ENCODE results near the gene SIDT2.
A peak's percentile ranks its signal among the peaks of the same experiment; 100 is the strongest.
"Not testable (repeated sequence)": the region's sequence is repeated elsewhere in the genome, so short reads cannot be mapped to it uniquely, and the experiment has no call there.

SIDT2 gene

DNA sequence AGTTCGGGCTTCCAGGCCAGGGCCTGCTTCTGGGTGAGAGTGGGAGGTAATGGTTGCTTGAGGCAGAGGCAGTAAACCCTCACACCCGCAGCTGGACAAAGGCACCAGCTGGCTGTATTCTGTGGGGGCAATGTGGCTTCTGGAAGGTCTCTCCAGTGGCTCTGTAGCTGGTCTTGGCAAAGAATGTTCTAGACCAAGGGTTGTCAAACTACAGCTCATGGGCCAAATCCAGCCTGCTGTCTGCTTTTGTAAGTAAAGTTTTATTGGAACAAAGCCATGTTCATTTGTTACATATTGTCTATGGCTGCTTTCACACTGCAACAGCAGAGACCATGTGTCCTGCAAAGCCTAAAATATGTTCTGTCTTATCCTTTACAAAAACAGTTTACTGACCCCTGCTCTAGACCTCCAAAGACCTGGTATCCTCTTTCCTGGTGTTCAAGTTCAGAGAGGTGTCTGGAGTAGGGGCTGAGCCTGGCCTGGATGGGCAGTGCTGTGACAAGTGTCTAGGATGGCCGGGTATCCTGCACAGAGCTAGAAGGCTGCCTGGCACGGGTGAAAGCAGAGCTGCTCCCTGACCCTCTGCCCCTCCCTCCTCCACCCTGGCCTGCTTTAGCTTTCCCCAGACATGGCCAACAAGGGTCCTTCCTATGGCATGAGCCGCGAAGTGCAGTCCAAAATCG is 24.0 kb downstream of the SIDT2 start:
- no peak for FAIRE-seq

DNA sequence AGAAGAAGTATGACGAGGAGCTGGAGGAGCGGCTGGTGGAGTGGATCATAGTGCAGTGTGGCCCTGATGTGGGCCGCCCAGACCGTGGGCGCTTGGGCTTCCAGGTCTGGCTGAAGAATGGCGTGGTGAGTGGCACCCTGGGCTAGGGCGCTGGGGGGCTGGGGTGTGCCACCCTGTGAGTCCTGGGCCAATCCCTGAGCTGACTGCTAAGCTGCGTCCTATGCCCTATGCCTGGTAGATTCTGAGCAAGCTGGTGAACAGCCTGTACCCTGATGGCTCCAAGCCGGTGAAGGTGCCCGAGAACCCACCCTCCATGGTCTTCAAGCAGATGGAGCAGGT is 24.5 kb downstream of the SIDT2 start:
- DNase-seq (ENCODE audit: low spot score), result no peak
- FAIRE-seq, result no peak

More for the DNA sequence above, 24.0 kb downstream of the SIDT2 start:
- DNase-seq (ENCODE audit: low spot score), result no peak

DNA sequence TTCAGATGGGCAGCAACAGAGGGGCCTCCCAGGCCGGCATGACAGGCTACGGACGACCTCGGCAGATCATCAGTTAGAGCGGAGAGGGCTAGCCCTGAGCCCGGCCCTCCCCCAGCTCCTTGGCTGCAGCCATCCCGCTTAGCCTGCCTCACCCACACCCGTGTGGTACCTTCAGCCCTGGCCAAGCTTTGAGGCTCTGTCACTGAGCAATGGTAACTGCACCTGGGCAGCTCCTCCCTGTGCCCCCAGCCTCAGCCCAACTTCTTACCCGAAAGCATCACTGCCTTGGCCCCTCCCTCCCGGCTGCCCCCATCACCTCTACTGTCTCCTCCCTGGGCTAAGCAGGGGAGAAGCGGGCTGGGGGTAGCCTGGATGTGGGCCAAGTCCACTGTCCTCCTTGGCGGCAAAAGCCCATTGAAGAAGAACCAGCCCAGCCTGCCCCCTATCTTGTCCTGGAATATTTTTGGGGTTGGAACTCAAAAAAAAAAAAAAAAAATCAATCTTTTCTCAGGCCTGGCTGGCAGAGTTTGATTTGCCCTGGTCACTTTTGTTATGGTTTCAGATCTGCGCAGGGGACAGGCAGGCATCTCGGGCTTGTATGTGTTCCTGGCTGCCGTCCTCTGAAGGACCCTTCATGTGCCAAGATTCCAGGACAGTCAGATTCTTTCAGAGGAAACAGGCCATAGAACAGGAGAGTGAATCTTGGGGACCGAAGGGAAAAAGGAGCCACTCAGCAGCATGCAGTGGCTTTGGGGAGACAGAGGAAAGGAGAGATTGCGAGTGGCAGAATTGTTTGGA is 25.9 kb downstream of the SIDT2 start:
- FAIRE-seq, result no peak

DNA sequence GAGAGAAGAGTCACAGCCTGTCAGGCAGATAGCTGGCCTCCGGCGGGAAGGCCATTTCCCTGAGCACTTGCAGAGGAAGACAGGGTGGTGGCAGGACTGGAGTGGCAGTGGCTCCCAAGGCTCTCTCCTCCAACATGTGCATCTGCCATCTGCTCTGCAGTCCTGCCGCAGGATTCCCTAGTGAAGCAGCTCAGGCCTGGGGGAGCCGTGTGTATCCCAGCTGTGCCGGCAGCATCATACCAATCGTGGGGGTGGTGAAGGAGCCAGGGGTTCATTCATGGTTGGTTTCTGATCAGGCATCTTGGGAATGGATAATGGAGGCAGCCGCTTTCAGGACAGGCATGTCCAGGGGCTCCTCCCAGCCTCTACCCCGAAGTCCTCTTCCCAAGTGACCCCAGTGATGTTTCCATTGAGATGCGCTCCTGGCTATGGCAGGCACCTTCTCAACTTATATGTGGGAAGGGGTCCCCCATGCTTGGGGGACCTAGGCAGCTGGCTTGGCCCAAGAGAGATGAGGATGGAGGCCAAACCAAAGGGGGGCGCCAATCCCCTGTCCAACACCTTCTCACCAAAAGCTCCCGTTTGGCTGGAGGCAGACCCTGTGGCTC is 26.8 kb downstream of the SIDT2 start:
- no peak for DNase-seq (ENCODE audit: low spot score)
- no peak for FAIRE-seq

More for the DNA sequence above, 25.9 kb downstream of the SIDT2 start:
- no peak for DNase-seq (ENCODE audit: low spot score)

DNA sequence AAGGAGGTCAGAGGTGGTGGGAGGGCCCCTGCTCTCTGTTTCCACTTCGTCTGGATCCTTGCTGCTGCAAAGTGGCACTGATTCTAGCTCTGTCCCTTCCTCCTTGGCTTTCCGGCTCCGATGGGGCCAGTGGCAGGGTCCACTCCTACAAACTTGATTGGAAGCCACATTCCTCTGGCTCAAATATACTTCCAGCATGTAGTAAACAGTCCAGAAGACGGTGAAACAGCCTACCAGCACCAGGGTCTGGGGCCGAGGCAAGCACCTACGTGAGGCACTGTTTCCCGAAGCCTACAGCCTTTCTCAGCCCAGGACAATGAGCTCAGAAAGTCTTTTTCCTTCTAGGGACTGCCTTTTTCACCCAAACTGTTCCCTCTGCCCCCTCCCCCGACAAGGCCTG is 27.6 kb downstream of the SIDT2 start:
- not testable (repeated sequence) for DNase-seq (ENCODE audit: low spot score); FAIRE-seq

DNA sequence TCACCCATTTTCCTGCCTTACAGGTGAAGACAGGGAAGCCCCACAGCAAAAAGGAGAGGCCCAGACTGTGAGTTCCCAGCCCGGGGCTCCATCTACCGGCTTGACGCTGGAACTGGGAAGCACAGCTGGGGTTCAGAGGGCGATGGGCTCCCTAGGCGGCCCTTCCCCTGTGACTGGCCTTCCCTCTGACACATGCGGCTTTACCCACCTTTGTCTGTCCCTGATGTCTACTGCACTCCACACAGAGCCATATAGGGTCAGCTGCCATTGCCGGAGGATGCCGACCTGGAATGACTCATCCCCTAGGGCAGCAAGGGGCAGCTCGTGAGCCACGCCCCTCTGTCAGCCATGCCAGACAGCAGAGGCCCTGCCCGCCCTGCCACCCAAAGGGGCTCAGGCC is 28.3 kb downstream of the SIDT2 start:
- peak; percentile 97 for FAIRE-seq
- not testable (repeated sequence) for DNase-seq (ENCODE audit: low spot score)

DNA sequence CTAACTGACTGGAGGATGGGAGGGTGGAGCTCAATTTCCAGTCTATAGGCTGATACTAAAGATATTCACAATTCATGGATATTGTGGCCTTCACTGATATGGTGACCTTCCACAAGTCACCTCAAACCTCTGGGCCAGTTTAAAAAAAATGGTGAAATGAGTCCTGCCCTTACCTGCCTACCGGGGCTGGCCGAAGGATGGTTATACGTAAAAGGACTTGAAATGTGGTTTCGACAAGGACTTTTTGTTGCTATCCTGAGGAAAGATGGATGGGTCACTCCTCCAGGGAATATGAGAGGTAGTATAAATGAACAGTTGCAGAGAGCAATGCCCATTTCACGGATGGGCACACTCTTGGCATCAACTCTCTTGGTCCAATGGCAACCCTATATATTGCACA is 28.9 kb downstream of the SIDT2 start:
- not testable (repeated sequence) for DNase-seq (ENCODE audit: low spot score); FAIRE-seq

DNA sequence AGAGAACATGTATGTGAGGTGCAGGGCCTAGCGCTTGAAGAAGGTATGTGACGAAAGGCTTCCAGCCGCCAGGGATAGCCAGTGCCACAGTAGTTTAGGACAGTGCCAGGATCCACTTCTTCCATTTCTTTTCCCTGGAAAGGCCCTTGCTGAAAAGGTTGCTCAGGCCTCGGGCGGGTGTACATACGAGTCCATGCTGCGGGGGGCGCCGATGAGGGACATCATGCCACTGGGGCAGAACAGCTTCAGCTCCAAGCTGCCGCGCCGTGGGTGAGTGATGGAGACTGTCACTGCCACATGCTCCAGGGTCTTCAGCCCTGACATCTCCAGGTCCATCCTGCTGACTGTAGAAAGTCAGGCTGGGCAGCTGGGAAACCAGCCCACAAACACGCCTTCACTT is 30.2 kb downstream of the SIDT2 start:
- not testable (repeated sequence) for FAIRE-seq; DNase-seq (ENCODE audit: low spot score)

DNA sequence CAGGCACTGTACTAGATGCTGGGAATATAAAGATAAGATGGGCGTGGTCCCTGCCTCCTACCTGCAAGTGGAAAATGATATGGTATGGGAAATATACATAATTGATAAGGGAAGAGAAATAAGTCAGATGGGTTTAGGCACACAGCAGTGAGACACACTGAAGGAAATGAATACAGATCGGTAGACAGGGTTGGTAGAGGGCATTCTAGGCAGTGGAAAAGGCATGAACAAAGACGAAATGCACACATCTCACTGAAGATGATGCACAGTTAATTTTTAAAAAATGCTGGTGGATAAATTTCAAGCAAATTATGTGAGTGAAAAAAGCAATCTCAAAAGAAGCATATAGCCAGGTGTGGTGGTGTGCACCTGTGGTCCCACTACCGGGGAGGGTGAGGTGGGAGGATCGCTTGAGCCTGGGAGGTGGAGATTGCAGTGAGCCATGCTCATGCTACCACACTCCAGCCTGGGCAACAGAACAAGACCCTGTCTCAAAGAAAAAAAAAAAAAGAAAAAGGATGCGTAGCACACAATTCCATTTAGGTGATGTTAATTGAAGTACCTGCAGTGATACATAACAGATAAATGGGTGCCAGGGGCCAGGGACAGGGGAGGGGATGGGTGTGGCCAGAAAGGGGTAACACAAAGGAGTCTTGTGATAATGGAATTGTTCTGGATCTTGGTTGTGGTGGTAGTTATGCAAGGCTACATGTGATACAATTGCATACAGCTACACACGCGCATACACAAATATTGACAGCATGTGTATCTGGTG is 31.0 kb downstream of the SIDT2 start:
- DNase-seq (ENCODE audit: low spot score); FAIRE-seq: not testable (repeated sequence)

DNA sequence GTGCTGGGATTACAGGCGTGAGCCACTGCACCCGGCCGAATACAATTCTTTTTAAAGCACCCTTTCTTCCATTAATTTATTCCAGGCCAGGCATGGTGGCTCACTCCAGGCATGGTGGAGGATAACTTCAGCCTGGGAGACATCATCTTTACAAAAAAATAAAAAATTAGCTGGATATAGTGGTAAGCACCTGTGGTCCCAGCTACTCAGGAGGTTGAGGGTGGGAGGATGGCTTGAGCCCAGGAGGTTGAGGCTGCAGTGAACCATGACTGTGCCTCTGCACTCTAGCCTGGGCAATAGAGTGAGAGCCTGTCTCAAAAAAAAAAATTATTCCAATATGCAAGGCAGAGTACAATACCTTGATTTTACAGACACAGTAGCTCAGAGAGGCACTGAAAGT is 32.1 kb downstream of the SIDT2 start:
- DNase-seq (ENCODE audit: low spot score) (no peak), FAIRE-seq (no peak)

DNA sequence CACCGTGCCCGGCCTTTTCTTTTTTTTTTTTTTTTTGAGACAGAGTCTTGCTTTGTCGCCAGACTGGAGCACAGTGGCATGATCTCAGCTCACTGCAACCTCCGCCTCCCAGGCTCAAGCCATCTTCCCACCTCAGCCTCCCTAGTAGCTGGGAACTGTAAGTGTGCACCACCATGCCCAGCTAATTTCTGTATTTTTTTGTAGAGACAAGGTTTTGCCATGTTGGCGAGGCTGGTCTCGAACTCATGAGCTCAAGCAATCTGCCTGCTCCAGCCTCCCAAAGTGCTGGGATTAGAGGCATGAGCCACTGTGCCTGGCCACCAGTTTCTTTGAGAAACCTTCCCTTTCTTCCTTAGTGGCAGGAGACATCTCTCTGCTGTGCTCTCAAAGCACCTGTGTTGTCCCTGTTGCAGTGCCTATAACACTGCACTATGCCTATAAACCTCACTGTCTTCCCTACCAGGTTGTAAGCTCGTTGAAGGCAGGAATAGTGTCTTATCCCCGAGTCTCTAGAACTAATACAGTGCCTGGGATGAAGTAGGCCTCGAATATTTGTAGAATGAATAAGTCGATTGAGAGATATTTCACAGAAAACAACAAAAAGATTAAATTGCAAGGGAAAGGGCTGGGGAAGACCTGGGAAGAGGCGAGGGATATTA is 34.3 kb downstream of the SIDT2 start:
- FAIRE-seq, result no peak
- no peak for DNase-seq (ENCODE audit: low spot score)

DNA sequence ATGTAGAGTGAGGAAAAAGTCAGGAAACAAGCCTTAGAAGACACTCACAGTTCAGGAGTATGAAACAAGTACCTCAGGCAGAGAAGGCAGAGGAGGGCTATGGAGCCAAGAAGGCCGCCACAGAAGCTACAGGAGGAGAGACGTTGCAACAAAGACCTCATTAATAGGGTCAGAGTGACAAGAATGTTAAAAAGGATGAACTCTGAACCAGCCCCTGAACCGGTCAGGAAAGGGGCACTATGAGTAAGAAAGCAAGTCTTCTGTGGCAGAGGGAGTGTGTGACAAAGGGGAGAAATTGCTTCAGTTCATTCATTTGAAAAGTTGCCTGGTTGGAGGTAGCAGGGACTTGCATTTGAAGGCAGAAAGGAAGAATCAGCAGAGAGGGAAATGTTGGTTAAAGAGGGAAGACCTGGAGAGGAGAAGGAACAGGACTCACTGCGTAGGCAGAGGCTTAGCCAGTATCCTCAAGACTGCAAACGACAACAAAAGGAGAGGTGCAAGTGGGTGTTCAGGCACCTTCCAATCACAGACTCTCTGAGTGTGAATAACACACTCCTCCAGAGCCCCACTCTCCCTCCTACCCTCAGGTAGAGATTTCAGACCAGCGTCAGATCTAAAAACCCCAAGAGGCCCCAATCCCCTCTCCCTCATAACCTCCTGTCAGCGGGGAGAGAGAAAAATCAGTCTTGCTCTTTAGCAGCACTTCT is 36.0 kb downstream of the SIDT2 start:
- no peak for FAIRE-seq
- no peak for DNase-seq (ENCODE audit: low spot score)

DNA sequence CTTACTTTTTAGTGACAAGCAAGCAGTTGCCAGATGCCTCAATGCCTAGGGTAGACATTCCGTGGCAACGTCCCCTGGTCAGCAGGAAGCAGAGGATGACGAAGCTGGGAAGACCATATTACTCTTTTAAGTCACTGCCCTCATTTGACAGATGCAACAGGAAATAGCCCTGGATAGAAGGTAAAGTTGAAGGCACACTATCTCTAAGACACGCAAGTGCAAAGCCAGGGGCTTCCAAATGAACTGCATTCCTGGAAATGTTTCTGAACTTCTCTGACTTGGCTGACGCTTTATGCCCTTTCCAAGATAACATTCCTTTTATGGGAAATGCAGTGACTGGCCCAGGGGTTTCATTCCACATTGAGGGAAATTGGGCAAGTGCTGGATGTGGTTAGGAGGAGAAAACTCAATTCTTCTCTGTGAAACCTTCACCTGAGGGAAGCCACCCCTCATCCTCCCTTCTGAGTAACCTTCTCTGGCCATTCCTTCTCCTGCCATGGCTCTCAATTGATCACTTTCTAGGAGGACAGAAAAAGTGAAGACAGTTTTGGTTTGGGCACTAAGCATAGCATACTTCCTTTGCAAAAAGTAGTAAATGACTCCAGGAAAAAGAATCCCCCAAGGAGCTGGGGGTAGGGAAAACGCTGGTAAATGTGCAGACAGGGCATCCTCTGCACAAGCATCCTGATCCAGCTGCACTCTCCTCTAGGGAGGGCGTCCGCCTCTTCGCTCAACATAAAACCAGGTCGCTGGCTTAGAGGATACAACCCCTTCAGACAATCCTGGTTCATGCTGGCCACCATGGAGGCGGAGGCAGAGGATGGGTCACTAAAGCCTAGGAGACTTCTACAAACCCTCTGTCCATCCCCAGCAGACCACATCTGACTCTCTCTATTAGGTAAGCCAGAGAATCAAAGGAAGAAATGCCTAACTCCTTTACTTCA is 38.9 kb downstream of the SIDT2 start:
- FAIRE-seq (no peak), DNase-seq (ENCODE audit: low spot score) (no peak)

DNA sequence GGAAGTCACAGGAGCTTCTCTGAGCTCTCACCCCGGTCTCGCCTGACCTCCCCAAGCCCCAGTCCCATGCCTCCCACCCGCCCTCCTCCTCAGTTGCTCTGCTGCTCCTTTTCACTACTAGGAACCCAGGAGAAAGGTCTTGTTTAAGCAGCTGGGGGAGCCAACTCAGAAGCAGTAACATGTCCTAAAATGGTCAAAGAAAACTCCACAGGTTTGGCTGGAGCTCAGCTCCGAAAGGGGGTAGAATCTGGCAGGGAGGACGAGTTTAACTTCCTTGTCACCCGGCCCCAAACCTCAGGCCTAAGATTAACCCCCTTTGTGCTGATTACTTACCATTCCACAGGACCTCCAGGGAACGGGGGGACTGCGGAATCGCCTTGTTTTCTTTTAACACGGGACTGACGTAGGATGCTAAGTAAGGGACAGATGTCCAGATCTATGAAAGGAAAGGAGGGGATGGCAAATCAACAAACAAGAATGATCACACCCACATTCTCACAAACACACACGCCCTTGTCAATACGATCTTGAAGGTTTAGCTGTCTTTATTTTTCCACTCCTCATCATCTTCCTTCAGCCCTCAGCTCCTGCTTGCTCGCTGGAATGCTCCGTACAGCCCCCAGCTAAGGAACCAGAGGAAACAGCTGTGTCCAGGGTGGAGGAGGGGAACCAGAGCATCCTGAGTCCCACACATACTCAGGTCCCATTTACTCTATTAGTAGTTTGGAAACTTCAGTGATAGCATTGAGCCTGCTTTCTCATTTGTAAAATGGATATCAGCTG is 39.8 kb downstream of the SIDT2 start:
- DNase-seq (ENCODE audit: low spot score), result no peak
- FAIRE-seq, result no peak

DNA sequence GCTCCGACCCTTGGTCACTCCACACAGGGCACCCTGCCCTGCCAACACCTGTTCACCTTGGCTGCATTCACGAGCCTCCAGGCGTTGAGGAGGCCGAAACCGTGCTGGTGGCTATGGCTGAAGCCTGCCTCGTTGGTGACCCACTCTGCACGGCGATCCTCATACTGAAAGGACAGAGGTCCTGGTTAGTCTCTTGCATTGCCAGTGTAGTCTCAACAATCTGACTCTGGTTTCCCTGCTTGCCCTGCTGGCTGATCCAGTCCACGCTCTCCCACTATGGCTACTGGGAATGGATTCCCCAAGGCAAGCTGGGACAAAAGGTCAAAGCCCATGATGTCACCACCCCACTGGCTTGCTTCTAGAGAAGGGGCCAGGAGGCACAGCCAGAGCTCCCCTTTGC is 40.5 kb downstream of the SIDT2 start:
- FAIRE-seq (no peak), DNase-seq (ENCODE audit: low spot score) (no peak)

DNA sequence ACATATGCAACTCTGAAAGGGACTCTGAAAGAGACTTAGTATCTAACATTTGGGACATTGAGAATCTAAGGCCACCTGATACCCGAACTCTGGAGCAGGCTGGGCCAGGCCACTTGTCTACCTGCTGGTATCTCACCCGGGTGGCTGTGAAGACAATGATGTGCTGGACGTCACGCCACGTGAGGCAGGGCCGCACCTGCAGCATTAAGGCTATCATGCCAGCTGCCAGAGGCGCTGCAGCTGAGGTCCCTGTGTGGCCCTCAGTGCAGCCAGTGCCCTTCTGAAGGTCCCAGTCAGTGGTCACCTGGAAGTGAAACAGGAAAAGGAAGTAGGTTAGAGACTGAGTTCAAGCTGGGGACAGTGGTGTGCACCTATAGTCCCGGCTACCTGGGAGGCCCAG is 40.9 kb downstream of the SIDT2 start:
- FAIRE-seq (no peak), DNase-seq (ENCODE audit: low spot score) (no peak)

DNA sequence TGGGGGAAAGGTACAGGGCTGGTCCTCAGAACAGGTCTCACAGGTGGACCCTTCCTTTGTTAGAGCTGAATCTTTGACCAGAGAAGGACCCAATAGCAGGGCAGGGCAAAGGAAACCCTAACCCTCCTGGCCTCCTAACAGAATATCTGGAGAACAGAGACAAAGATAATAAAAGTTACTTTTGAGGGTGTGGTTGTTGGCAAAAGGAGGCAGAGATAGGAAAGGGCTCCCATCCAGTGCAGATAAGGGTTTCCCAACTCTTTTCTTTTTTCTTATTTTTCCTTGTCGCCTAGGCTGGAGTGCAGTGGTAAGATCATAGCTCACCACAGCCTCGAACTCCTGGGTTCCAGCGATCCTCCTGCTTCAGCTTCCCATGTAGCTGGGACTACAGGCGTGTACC is 41.5 kb downstream of the SIDT2 start:
- DNase-seq (ENCODE audit: low spot score) (no peak), FAIRE-seq (no peak)

DNA sequence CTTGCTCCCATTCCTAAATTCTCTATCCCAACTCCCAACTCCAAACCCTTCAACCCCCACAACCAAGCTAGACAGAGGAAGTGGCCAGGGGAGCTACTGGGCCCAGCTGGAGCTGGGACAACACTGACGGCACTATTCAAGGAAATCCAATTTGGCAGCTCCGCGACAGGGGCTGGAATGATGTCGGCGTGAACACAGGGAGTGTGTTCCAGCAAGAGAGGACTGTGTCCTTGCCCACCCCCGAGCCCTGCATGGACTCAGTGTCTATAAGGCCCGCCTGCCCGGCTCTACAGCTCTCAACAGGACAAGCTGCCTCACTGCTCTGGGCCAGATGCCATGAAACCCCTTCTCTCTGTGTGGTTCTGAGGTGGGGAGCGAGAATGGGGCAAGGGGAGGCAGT is 42.0 kb downstream of the SIDT2 start:
- FAIRE-seq (no peak), DNase-seq (ENCODE audit: low spot score) (no peak)

Data from urothelium cell line (cell line).